T-helper 2 cell (primary cell): ENCODE measurements around the gene CMTM5.
A peak's percentile ranks its signal among the peaks of the same experiment; 100 is the strongest.
"Not testable (repeated sequence)": the region's sequence is repeated elsewhere in the genome, so short reads cannot be mapped to it uniquely, and the experiment has no call there.

Source experiments
- DNase-seq, 5 experiments: peaks; one replicate each; pipeline versions ENCODE4 v3.0.0 to v3.0.0-alpha.2; 2012 to 2022

The CMTM5 gene

DNA sequence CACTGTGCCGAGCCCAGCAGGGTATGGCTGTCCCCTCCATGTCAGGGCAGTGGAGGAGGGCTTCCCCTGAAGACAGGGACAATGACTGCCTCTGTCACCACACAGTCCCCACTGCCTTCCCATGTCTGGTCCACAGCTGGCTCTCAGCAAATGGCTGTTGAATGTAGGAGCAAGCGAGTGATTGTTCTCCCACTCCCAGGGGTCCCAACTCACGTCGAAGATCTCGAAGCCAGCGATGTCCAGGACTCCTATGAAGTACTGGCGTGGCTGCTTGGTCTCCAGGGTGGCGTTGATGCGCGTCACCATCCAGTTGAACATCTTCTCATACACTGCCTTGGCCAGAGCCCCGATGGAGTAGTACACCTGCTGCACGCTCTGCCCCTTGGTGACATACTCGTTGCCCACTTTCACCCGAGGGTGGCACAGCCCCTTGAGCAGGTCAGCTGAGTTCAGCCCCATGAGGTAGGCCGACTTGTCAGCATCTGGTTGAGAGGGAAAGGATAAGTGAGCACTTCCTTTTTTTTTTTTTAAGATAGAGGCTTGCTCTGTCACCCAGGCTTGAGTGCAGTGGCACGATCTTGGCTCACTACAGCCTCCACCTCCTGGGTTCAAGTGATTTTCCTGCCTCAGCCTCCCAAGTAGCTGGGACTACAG lies 23.8 kb downstream of the CMTM5 start:
- not testable (repeated sequence) for DNase-seq

GRCh38 chr14:23401291-23401690 lies 24.4 kb downstream of the CMTM5 start:
- DNase-seq = no peak

- no peak for DNase-seq
These were observed 25.7 kb downstream of the CMTM5 start for GRCh38 chr14:23402296-23403138.

DNA sequence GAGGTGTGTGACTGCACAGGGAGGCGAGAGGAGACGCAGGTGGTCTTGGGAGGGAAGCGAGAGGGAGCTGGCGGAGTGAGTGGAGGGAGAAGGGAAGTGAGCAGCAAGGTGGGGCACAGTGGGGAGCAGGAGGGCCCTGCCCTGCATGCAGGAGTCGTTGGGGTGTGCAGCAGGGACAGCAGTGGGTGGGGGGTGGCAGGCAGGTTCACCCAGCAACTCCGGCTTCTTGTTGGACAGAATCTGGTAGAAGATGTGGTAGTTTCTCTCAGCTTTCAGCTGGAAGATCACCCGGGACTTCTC lies 26.2 kb downstream of the CMTM5 start:
- no peak for DNase-seq

GRCh38 chr14:23403908-23404307 lies 27.1 kb downstream of the CMTM5 start:
- DNase-seq = no peak

- no peak for DNase-seq
These were observed 27.6 kb downstream of the CMTM5 start for GRCh38 chr14:23404331-23404900.

DNA sequence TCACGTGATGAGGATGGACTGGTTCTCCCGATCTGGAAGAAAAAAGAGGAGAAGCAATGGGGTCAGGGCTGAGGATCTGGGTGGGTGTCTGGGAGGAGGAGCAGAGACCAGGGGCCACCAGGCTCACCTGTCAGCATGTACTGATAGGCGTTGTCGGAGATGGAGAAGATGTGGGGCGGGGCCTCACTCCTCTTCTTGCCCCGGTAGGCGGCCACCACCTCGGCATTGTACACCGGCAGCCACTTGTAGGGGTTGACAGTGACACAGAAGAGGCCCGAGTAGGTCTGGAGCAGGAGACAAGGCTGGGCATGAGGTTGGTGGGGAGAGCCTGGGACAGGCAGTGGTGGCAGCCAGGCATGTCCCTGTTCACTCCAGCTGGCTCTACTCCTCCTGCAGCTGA lies 28.2 kb downstream of the CMTM5 start:
- DNase-seq = no peak

DNA sequence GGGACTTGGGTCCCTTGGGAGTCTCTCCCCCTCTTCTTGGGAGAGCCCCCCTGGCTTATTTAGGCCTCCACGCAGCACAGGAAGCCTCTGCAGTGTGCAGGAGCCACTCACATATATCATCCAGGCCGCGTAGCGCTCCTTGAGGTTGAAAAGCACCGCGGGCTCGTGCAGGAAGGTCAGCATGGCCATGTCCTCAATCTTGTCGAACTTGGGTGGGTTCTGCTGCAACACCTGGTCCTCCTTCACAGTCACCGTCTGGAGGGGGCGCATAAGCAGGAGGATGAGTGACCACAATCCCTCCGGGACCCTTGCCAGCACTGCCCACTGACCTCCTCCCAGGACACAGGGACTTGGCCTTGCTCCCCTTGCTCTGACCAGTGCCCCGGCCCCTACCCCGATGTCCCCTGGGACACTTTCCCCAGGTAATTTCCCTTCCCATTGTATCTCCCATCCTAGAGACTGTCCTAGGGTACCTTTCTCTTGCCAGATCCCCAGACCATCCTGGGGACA lies 28.7 kb downstream of the CMTM5 start:
- DNase-seq = no peak

- DNase-seq = no peak
These were observed 29.4 kb downstream of the CMTM5 start for GRCh38 chr14:23406244-23406643.

- no peak for DNase-seq
These were observed 30.0 kb downstream of the CMTM5 start for GRCh38 chr14:23406725-23407355.

DNA sequence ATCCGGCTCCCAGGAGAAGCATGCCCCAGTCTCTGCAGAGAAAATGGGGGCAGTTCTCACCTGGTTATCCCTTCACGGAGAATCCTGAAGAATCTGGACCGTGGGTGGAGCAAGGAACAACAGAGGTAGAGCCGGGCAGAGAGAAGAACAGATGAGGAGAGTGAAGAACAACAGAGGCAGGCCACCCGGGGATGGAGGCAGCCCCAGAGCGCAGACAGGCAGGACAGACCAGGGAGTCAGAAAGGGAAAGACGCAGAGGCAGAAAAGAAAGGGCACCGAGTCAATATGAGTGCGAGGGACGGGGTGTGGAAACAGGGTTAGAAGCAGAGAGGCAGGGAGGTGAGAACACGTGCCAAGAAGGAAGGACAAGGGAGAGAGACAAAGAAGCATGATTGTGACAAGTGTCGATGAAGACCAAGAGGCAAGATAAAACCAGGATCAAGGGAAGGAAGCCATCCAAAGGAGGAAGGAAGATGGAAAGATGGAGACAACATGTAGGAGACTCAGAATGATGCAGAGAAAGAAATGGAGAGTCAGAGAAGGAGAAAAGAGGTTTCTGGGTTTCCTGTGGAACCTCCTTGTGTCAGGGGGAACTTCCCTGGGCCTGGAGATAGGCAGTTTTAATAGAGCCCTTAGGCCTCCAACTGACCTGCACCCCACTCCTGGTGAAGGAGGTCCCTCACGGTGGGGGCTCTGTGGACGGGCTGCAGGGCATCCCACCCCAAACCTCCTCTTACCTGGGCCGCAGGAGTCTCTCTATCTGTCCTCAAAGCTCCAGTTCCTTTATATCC lies 30.9 kb downstream of the CMTM5 start, which contains the start of gene MYH6:
Gene MYH6 (minus strand): TSS at position 758 of the 791 bp plus-strand sequence. CDS start 1,050 bp downstream, outside the sequence.
- DNase-seq = no peak

- no peak for DNase-seq
These were observed 31.4 kb downstream of the CMTM5 start for GRCh38 chr14:23408307-23408630.

- DNase-seq = peak in 1 of 5 experiments; percentile 11
These were observed 32.6 kb downstream of the CMTM5 start for GRCh38 chr14:23409475-23409874.

DNA sequence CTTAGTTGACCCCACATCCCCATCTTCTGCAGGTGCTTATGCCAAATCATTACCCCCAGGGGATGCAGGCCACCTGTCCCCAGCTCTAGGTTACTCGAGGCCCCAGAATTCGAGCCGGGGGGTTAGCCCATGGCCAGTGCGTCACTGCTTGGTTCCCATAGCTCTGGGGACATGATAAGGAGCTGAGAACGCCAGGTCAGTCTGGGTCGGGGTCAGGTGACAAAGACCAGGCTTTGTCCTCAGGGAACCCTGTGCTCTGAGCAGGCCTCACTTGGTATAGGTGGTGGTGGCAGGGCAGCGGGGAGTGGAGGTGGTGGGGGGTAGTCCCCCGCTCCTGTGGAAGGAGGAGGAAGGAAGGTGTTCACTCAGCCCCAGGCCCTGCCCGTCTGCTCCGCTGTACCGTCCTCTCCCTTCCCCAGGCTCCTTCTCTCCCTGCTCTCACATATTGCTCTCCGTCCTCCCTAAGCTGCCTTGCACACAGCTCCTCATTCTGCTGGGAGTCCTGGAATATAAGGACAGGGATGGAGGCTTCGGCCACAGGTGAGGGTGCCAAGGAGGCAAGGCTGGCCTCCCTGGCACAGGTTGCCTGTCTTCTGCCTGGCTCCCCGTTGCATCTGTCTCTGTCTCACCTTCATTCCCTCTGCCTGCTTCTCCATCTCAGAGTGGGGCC lies 33.3 kb downstream of the CMTM5 start:
- DNase-seq = no peak

GRCh38 chr14:23411563-23412525 lies 35.0 kb downstream of the CMTM5 start:
- DNase-seq = no peak

GRCh38 chr14:23413681-23414080 lies 36.8 kb downstream of the CMTM5 start:
- DNase-seq = no peak

DNA sequence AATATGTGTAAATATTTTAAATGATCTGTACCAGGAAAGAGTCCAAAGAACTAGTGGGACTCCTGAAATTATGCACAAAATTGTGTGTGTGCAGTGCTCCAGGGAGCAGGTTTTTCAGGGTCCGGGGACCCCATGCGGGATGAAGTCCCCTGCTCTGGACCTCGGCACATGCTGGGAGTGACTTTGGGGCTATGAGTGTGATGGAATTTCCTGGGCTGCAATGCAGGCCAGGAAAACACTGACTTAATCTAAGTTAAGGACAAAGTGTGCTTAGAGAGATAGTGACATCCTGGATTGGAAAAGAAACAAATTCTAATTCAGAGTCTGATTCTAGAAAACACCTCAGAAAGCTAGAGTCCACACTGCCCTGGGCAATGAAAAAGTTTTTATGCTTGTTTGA lies 37.4 kb downstream of the CMTM5 start:
- no peak for DNase-seq

DNA sequence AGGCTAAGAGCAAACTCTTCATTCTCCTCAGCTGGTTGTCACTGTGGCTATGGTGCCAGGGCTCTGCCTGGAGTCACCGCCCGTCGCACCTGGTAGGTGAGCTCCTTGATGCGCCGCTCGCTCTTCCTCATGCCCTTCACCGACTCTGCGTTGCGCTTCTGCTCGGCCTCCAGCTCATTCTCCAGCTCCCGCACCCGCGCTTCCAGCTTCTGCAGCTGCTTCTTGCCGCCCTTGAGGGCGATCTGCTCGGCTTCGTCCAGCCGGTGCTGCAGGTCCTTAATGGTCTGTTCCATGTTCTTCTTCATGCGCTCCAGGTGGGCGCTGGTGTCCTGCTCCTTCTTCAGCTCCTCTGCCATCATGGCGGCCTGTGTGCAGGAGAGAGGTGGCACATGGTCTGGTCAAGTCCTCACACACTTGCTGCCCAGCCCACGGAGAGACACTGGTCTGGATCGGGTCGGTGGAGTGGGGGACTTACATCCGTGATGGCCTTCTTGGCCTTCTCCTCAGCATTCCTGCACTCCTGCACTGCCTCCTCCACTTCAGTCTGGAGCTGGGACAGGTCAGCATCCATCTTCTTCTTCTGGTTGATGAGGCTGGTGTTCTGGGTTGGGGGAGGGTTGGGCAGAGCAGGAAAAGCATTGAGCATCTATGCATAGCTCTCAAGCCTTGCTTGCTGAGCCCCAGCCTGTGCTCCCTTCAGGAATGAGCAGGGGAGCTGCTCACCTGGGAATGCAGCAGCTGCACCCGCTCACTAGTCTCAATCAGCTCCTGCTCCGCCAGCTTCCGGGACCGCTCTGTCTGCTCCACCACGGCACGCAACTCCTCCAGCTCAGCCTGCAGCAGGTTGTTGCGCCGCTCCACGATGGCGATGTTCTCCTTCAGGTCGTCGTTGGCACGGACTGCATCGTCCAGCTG lies 38.3 kb downstream of the CMTM5 start:
- DNase-seq = no peak
